K562 (cell line): ENCODE data around the gene ZBTB22. TPM values are rescaled to one million over a fixed set of nuclear protein-coding genes. Genes with fewer than 3 reads are reported as not detected.

Experiments
- BRD4 ChIP-seq: fragments of 200-600 bp; sonication (generic); IDR thresholded peaks from 2 replicates; pipeline ENCODE4 v1.6.1; 2017; ENCODE audit warnings: inconsistent platforms
- CHD1 ChIP-seq: fragments of 200-600 bp; sonication (generic); IDR thresholded peaks from one replicate; pipeline ENCODE4 v1.6.1; 2012; ENCODE audit warnings: mild to moderate bottlenecking, moderate library complexity, low read length, inconsistent platforms
- COPS2 ChIP-seq: fragments of 450-650 bp; conservative IDR thresholded peaks from 2 replicates; pipeline ENCODE4 v1.6.1; 2016; ENCODE audit warnings: mild to moderate bottlenecking, moderate library complexity
- E2F5 ChIP-seq: sonication (generic); formaldehyde crosslinking; IDR thresholded peaks from 2 replicates; pipeline ENCODE4 v1.8.0; 2022; ENCODE audit warnings: mild to moderate bottlenecking, missing genetic modification reagents
- ERF ChIP-seq: fragments of 450-650 bp; formaldehyde crosslinking; IDR thresholded peaks from 2 replicates; pipeline ENCODE4 v1.4.0; 2020; ENCODE audit warnings: mild to moderate bottlenecking, mixed read lengths
- MAFG ChIP-seq: fragments of 450-650 bp; conservative IDR thresholded peaks from 2 replicates; pipeline ENCODE4 v1.6.1; 2016; ENCODE audit warnings: missing genetic modification characterization, missing compliant biosample characterization
- MAX ChIP-seq: sonication (generic); formaldehyde crosslinking; IDR thresholded peaks from 2 replicates; pipeline ENCODE4 v1.9.0; 2022; ENCODE audit warnings: mild to moderate bottlenecking, missing genetic modification reagents
- MCM2 ChIP-seq: fragments of 450-650 bp; IDR thresholded peaks from 2 replicates; pipeline ENCODE4 v1.6.1; 2017; ENCODE audit warnings: low read depth, mild to moderate bottlenecking
- PCBP2 ChIP-seq: fragments of 200-400 bp; formaldehyde crosslinking; IDR thresholded peaks from 2 replicates; pipeline ENCODE4 v1.6.1; 2018; ENCODE audit warnings: low read length, low read depth, mild to moderate bottlenecking, moderate library complexity; ENCODE audit not compliant: poor library complexity, severe bottlenecking
- RBM15 ChIP-seq: fragments of 200-400 bp; formaldehyde crosslinking; IDR thresholded peaks from 2 replicates; pipeline ENCODE4 v1.6.1; 2018; ENCODE audit warnings: mild to moderate bottlenecking, low read length, moderate library complexity; ENCODE audit not compliant: insufficient read depth
- SMAD4 ChIP-seq: fragments of 250-450 bp; sonication (Bioruptor Pico); conservative IDR thresholded peaks from 2 replicates; pipeline ENCODE4 v1.8.0; 2021; ENCODE audit warnings: inconsistent platforms, mild to moderate bottlenecking, moderate library complexity
- SMARCC2 ChIP-seq: fragments of 450-650 bp; IDR thresholded peaks from 2 replicates; pipeline ENCODE4 v1.6.1; 2017; ENCODE audit warnings: antibody characterized with exemption, moderate library complexity, mild to moderate bottlenecking, low read depth
- SMC3 ChIP-seq: conservative IDR thresholded peaks from 2 replicates; pipeline ENCODE4 v1.6.1; 2011; ENCODE audit warnings: low read depth, low read length, improper control_type of control experiment; ENCODE audit not compliant: insufficient read depth
- ZBTB8A ChIP-seq: fragments of 450-650 bp; IDR thresholded peaks from 2 replicates; pipeline ENCODE4 v1.6.1; 2018; ENCODE audit warnings: mild to moderate bottlenecking, moderate library complexity; ENCODE audit not compliant: partially characterized antibody
- ZNF197 ChIP-seq: fragments of 200-800 bp; sonication (Bioruptor generic); IDR thresholded peaks from 2 replicates; pipeline ENCODE4 v1.6.1; 2016; ENCODE audit warnings: low read depth, missing genetic modification characterization, missing compliant biosample characterization
- ZNF584 ChIP-seq: fragments of 200-800 bp; sonication (Bioruptor generic); IDR thresholded peaks from 2 replicates; pipeline ENCODE4 v1.6.1; 2016; ENCODE audit warnings: low read depth, mild to moderate bottlenecking, missing genetic modification characterization, missing compliant biosample characterization
- ZNF764 ChIP-seq: fragments of 250-450 bp; sonication (Bioruptor Pico); IDR thresholded peaks from 2 replicates; pipeline ENCODE4 v1.4.0; 2020; ENCODE audit warnings: low read depth, mild to moderate bottlenecking, moderate library complexity
- polyA plus RNA-seq, 8 experiments: library from polyadenylated mRNA; depleted of rRNA in 4 of 8; stranded (reverse) in 5 of 8; unstranded in 3 of 8; fragments of >200 nt; fragmentation: Nextera tagmentation in 2 of 8; fragmentation: Illumina TruSeq in 1 of 8; extraction: Ambion mirVana in 2 of 8; extraction: Trizol in 1 of 8; gene quantifications; 2 replicates each; pipeline versions ENCODE4 v1.2.1 to v1.2.3, GENCODE V29; 2011 to 2014; ENCODE audit warnings: inconsistent platforms in 1 of 8, missing spikeins in 1 of 8
- total RNA-seq, 7 experiments: library from RNA; depleted of rRNA in 6 of 7; stranded (reverse); fragments of >200 nt in 6 of 7; fragmentation: Illumina TruSeq in 2 of 7; extraction: Trizol in 2 of 7; gene quantifications; 2 replicates each; pipeline versions ENCODE4 v1.2.1 to v1.2.3, GENCODE V29; 2011 to 2021; ENCODE audit warnings: low replicate concordance in 1 of 7
- TF ChIP-seq, protein P1 (sequence below): fragments of 450-650 bp; formaldehyde crosslinking; IDR thresholded peaks from 2 replicates; pipeline ENCODE4 v1.4.0; 2020; ENCODE audit warnings: mild to moderate bottlenecking, mixed read lengths
- TF ChIP-seq, protein P2 (sequence below), 2 experiments: IDR thresholded peaks in 1 of 2; conservative IDR thresholded peaks in 1 of 2; 2 replicates each; pipeline ENCODE4 v1.6.1; 2016; ENCODE audit warnings: low read depth in 2 of 2, mild to moderate bottlenecking in 1 of 2, missing compliant biosample characterization in 1 of 2, missing genetic modification characterization in 1 of 2, moderate library complexity in 1 of 2
- TF ChIP-seq, protein P3 (sequence below): fragments of 450-650 bp; IDR thresholded peaks from 2 replicates; pipeline ENCODE4 v1.6.1; 2016; ENCODE audit warnings: borderline replicate concordance

The ZBTB22 gene
- total and polyA plus RNA-seq, 9 of the 15 experiments (the other 6 are each of a cell fraction or from before 2014, with no cell fraction given): 0.21 to 11.9 (median 7.1) TPM

DNA sequence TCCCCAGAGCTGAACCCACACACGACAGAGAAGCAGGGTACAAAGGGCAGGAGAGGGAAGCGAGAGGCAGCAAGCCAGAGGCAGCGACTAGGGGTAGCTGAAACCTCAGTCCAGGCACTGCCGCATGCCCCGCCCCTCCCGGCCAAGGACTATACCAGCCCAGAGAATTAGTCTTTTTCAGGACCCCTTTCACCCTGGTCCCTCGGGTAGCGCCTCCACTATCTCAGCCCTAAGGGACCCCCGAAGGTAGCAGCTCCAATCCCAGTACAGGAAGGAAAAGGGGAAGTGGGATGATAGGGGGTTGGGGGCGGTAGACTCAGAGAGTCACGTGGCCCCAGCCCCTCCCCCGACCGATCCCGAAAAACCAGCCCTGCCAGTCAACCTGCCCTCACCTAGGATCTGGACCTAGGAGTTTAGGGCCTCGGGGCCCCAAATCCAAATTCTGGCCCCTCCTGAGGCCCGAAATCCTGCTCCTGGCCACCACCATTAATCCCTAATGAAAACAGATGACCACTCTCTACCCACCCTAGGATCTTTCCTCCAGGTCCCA lies 20.1 kb downstream of the ZBTB22 start (continued):
- TF ChIP-seq RBM15 (no peak), COPS2 (no peak), MAFG (tag) (no peak), PCBP2 (no peak), E2F5 (CRISPR knock-in tag) (no peak), ZNF197 (no peak), MAX (CRISPR knock-in tag) (peak; percentile 58), CHD1 (no peak), SMAD4 (CRISPR knock-in tag) (no peak), SMC3 (no peak), ZNF764 (0 out of 2 replicates have a peak, but pooled peaks have one; percentile 43), ZNF584 (CRISPR knock-in tag) (no peak), ZBTB8A (no peak), MCM2 (no peak), BRD4 (no peak), SMARCC2 (no peak), ERF (no peak)
- TF ChIP-seq, protein P1, sequence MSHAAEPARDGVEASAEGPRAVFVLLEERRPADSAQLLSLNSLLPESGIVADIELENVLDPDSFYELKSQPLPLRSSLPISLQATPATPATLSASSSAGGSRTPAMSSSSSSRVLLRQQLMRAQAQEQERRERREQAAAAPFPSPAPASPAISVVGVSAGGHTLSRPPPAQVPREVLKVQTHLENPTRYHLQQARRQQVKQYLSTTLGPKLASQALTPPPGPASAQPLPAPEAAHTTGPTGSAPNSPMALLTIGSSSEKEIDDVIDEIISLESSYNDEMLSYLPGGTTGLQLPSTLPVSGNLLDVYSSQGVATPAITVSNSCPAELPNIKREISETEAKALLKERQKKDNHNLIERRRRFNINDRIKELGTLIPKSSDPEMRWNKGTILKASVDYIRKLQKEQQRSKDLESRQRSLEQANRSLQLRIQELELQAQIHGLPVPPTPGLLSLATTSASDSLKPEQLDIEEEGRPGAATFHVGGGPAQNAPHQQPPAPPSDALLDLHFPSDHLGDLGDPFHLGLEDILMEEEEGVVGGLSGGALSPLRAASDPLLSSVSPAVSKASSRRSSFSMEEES (CRISPR knock-in tag): peak; percentile 80
- TF ChIP-seq, protein P2, sequence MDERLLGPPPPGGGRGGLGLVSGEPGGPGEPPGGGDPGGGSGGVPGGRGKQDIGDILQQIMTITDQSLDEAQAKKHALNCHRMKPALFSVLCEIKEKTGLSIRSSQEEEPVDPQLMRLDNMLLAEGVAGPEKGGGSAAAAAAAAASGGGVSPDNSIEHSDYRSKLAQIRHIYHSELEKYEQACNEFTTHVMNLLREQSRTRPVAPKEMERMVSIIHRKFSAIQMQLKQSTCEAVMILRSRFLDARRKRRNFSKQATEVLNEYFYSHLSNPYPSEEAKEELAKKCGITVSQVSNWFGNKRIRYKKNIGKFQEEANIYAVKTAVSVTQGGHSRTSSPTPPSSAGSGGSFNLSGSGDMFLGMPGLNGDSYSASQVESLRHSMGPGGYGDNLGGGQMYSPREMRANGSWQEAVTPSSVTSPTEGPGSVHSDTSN (CRISPR knock-in tag; IDR thresholded peaks at IDR 0.05; ENCODE audit: low read depth): peak; percentile 38; the same call in 1 of the 2 replicates
- TF ChIP-seq, protein P2 (tag; conservative IDR thresholded peaks at IDR 0.05; ENCODE audit: low read depth): 0 out of 2 replicates have a peak, but pooled peaks have one; percentile 36
- TF ChIP-seq, protein P3, sequence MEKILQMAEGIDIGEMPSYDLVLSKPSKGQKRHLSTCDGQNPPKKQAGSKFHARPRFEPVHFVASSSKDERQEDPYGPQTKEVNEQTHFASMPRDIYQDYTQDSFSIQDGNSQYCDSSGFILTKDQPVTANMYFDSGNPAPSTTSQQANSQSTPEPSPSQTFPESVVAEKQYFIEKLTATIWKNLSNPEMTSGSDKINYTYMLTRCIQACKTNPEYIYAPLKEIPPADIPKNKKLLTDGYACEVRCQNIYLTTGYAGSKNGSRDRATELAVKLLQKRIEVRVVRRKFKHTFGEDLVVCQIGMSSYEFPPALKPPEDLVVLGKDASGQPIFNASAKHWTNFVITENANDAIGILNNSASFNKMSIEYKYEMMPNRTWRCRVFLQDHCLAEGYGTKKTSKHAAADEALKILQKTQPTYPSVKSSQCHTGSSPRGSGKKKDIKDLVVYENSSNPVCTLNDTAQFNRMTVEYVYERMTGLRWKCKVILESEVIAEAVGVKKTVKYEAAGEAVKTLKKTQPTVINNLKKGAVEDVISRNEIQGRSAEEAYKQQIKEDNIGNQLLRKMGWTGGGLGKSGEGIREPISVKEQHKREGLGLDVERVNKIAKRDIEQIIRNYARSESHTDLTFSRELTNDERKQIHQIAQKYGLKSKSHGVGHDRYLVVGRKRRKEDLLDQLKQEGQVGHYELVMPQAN: no peak
